ENCODE measurements around the gene MYPOP. TPM values are rescaled to one million over a fixed set of nuclear protein-coding genes. Genes with fewer than 3 reads are reported as not detected.

The MYPOP gene
- total and polyA plus RNA-seq, 2 of the 13 experiments (the other 11 are each of a cell fraction or from before 2014, with no cell fraction given) = 2.3 to 2.7 TPM

DNA sequence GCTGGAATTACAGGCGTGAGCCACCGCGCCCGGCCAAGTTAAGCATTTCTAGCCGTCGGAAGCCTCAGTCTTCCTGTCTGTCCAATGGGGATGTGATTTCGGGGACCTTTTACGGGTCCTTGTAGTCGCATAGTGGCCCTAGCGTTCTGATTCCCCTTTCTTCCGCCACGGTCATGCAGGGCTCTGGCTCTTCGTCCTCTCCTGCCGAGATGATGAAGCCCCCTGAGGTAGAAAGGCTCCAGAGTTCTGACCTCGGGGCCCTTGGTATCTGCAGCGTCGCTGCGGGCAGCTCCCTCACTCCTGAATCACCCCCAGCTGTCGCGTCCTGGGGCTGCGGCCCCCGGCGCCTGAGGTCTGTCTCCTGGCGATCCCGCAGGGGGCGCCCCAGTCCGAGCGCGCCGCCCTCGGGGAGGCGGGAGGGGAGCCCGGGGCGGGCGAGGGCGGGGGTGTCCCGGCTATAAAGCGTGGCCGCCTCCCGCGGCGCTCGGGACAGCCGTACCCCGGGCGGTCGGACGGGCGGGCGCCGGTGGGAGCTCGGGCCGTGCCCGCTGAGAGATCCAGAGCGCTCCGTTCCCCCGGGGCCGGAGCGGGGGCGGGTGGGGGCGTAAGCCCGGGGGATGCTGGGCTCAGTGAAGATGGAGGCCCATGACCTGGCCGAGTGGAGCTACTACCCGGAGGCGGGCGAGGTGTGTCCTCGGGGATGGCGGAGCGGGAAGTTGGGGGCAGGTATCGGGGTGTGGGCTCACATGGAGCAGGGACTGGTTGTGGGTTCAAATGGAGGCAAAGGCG, 38.4 kb downstream of the MYPOP start, which contains the start of gene FOXA3 (continued):
- TF ChIP-seq ELF1 (CRISPR knock-in tag; IDR thresholded peaks at IDR 0.05) (no peak), ZNF329 (CRISPR knock-in tag; IDR thresholded peaks at IDR 0.05; ENCODE audit: low read depth) (no peak), ZFAT (CRISPR knock-in tag; conservative IDR thresholded peaks at IDR 0.05) (no peak), ZNF484 (CRISPR knock-in tag; IDR thresholded peaks at IDR 0.05; ENCODE audit: borderline replicate concordance, low read depth) (no peak), KMT2A (CRISPR knock-in tag; IDR thresholded peaks at IDR 0.05) (peak; percentile 22; the same call in 1 of the 2 replicates), HCFC1 (IDR thresholded peaks at IDR 0.05; ENCODE audit: low read depth, low read length) (0 out of 2 replicates have a peak, but pooled peaks have one; percentile 10), GFI1 (CRISPR knock-in tag; IDR thresholded peaks at IDR 0.05; ENCODE audit: borderline replicate concordance) (0 out of 2 replicates have a peak, but pooled peaks have one; percentile 14), ZNF317 (CRISPR knock-in tag; IDR thresholded peaks at IDR 0.05) (no peak), POLR2AphosphoS5 (IDR thresholded peaks at IDR 0.05; ENCODE audit: low read depth, low read length) (peak; percentile 75), WIZ (CRISPR knock-in tag; IDR thresholded peaks at IDR 0.05) (no peak), BORCS8-MEF2B (CRISPR knock-in tag; IDR thresholded peaks at IDR 0.05) (0 out of 2 replicates have a peak, but pooled peaks have one; percentile 16)
- TF ChIP-seq, protein P1, sequence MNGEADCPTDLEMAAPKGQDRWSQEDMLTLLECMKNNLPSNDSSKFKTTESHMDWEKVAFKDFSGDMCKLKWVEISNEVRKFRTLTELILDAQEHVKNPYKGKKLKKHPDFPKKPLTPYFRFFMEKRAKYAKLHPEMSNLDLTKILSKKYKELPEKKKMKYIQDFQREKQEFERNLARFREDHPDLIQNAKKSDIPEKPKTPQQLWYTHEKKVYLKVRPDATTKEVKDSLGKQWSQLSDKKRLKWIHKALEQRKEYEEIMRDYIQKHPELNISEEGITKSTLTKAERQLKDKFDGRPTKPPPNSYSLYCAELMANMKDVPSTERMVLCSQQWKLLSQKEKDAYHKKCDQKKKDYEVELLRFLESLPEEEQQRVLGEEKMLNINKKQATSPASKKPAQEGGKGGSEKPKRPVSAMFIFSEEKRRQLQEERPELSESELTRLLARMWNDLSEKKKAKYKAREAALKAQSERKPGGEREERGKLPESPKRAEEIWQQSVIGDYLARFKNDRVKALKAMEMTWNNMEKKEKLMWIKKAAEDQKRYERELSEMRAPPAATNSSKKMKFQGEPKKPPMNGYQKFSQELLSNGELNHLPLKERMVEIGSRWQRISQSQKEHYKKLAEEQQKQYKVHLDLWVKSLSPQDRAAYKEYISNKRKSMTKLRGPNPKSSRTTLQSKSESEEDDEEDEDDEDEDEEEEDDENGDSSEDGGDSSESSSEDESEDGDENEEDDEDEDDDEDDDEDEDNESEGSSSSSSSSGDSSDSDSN (CRISPR knock-in tag; IDR thresholded peaks at IDR 0.05) = peak; percentile 58; the same call in 1 of the 2 replicates
- TF ChIP-seq, protein P2, sequence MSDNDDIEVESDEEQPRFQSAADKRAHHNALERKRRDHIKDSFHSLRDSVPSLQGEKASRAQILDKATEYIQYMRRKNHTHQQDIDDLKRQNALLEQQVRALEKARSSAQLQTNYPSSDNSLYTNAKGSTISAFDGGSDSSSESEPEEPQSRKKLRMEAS (IDR thresholded peaks at IDR 0.05) = peak; percentile 19
- TF ChIP-seq, protein P3, sequence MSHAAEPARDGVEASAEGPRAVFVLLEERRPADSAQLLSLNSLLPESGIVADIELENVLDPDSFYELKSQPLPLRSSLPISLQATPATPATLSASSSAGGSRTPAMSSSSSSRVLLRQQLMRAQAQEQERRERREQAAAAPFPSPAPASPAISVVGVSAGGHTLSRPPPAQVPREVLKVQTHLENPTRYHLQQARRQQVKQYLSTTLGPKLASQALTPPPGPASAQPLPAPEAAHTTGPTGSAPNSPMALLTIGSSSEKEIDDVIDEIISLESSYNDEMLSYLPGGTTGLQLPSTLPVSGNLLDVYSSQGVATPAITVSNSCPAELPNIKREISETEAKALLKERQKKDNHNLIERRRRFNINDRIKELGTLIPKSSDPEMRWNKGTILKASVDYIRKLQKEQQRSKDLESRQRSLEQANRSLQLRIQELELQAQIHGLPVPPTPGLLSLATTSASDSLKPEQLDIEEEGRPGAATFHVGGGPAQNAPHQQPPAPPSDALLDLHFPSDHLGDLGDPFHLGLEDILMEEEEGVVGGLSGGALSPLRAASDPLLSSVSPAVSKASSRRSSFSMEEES (CRISPR knock-in tag; IDR thresholded peaks at IDR 0.05) = 0 out of 2 replicates have a peak, but pooled peaks have one; percentile 13
- TF ChIP-seq, protein P4, sequence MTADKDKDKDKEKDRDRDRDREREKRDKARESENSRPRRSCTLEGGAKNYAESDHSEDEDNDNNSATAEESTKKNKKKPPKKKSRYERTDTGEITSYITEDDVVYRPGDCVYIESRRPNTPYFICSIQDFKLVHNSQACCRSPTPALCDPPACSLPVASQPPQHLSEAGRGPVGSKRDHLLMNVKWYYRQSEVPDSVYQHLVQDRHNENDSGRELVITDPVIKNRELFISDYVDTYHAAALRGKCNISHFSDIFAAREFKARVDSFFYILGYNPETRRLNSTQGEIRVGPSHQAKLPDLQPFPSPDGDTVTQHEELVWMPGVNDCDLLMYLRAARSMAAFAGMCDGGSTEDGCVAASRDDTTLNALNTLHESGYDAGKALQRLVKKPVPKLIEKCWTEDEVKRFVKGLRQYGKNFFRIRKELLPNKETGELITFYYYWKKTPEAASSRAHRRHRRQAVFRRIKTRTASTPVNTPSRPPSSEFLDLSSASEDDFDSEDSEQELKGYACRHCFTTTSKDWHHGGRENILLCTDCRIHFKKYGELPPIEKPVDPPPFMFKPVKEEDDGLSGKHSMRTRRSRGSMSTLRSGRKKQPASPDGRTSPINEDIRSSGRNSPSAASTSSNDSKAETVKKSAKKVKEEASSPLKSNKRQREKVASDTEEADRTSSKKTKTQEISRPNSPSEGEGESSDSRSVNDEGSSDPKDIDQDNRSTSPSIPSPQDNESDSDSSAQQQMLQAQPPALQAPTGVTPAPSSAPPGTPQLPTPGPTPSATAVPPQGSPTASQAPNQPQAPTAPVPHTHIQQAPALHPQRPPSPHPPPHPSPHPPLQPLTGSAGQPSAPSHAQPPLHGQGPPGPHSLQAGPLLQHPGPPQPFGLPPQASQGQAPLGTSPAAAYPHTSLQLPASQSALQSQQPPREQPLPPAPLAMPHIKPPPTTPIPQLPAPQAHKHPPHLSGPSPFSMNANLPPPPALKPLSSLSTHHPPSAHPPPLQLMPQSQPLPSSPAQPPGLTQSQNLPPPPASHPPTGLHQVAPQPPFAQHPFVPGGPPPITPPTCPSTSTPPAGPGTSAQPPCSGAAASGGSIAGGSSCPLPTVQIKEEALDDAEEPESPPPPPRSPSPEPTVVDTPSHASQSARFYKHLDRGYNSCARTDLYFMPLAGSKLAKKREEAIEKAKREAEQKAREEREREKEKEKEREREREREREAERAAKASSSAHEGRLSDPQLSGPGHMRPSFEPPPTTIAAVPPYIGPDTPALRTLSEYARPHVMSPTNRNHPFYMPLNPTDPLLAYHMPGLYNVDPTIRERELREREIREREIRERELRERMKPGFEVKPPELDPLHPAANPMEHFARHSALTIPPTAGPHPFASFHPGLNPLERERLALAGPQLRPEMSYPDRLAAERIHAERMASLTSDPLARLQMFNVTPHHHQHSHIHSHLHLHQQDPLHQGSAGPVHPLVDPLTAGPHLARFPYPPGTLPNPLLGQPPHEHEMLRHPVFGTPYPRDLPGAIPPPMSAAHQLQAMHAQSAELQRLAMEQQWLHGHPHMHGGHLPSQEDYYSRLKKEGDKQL (CRISPR knock-in tag; IDR thresholded peaks at IDR 0.05; ENCODE audit: low read depth) = no peak
